Measurements from ENCODE around the gene FTO.

DNA sequence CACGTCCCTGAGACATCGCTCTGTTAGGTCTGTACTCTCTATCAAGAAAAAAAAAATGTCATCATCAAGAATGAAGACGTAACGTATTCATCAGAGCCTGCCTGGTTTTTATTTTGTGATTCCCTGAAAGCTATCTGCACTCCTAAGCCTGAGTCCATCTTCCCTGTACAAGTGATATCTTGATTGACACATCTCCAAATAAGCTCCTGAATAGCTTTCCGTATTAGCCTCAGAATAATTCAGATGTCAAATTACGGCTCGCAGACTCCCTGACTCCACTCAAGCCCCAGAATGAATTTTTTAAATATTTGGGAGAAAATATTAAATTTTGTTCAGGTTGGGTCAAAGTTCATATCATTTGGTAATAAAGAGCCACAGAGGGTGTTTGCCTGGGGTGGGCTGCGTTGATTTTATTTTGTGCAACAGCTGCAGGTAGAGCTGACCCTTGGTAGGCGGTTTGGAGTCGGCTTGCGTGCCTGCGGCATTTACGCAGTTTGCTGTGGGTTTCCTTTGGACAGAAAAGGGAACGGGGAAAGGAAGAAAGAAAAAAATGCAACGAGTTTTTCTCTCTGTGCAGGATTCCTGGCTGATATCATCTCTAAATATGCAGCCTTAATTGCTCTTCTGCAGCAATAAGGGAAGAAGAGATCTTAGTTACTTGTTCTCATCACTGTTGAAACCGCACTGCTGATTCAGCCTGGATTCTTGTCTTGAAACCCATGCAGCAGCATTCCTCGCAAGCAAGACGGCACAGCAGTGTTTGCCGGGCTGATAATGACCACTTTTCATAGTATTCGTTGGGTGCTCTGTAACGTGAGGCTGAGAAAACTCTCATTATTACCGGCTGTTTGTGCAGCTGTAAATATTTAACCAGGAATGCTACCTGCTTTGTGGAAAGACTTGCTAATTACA lies 467.9 kb downstream of the FTO start:
- no peak for TF ChIP-seq POLR2A (IDR thresholded peaks at IDR 0.05; ENCODE audit: control extremely low read depth in 1 of 2, low read depth in 2 of 2, low read length in 2 of 2)
- TF ChIP-seq CHD7 (IDR thresholded peaks at IDR 0.05; ENCODE audit: insufficient replicate concordance, low read length): no peak
- TF ChIP-seq CTCF (IDR thresholded peaks at IDR 0.05; ENCODE audit: control extremely low read depth in 1 of 3, insufficient read depth in 1 of 3, low read depth in 1 of 3, low read length in 3 of 3): no peak
- no peak for TF ChIP-seq CHD1 (IDR thresholded peaks at IDR 0.05; ENCODE audit: low read depth, low read length)
- no peak for TF ChIP-seq GTF2F1 (IDR thresholded peaks at IDR 0.05; ENCODE audit: borderline replicate concordance, low read depth, low read length)
- no peak for TF ChIP-seq TBP (IDR thresholded peaks at IDR 0.05; ENCODE audit: low read depth, low read length)

All from H1 (cell line).